NCI-H146 (cell line): Measurements from ENCODE around the gene SFT2D3.

Experiments
- DNase-seq: peaks from one replicate; lab custom pipeline; 2025; lab: John Stamatoyannopoulos, UW

The SFT2D3 gene

DNA sequence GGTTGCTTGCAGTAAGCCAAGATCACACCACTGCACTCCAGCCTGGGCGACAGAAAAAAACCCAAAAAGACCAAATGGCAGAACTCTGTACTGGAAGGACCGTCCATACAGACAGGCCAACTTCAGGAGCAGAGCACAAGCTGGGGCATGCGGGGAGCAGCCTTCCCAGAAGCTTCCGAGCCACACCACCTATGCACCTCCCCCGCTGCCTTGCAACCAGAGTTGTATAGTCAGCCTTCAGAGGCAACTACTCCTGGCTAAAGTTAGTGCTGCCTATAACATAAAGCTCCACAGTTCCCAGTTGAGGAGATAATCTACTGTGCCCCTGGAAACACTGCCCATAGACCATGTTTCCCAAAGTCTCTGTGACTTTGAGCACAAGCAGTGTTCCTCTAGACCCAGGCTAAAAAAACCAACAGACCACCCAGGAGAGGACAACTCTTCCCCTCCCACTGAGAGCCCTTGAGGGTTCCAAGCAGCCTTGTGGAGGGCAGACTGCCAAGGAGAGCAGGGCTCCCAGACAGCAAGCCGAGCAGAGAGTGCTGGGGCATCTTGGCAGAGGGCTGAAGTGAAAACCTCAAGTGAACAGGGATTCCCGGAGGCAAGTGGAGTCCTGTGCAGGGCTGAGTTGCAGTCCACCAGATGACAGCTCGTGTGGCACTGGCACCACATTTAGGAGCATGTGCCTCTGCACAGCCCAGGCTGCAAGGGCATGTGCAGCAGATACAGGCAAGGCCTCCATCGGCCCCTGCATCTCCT lies 6.8 kb downstream of the SFT2D3 start:
- DNase-seq, result no peak

DNA sequence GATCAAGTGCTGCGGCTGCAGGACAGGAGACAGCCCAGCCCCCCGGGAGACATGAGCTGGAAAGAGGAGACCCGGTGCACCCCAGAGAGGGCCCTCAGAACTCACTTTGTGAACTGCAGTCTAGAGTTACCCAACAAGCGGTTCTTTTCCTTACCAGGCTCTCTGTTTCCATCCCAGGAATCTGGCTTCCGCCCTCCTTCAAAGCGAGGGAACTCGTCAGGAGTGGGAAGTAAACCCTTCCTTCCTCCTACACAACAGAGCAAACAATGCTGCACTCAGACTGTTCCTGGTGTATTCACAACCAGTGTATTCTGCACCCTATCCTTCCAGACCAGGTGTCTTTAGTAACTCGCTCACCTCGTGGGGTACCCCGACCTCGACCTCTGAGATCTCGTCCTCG lies 8.0 kb downstream of the SFT2D3 start:
- no peak for DNase-seq

DNA sequence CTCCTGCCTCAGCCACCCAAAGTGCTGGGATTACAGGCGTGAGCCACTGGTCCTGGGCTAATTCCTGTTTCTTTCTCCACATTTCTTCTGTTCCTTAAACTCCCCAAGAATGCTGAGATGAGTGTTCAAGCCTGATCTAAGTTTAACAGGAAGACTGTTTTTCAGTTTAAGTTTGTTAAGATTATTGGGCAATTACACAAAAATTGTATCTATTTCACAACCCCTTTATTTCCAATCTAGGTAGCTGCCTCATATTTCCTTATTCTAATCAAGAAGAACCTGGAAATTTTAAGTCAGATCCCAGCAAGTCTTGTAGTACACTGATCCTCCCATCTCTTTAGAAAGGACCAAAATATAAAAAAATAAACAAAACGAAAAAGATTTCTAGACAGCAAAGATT lies 11.7 kb downstream of the SFT2D3 start:
- DNase-seq, result no peak

DNA sequence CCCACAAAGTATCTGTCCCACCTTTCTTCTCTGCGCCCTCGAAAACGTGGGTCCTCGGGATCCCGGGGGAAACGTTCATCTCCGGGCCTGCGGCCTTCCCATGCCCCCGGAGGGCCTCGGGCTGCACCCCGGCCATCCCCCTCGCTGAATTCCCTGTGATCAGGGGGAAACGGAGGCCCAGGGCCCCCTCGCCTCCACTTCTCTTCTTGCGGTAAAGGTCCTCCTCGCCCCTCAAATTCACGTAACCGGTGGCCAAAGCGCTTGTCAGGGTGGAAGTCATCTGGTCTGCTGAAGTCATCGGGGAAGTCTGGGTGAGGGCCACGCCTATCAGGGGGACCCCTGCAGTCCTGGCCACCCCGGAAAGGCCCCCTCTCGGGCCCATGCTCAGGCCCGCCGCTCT lies 12.3 kb downstream of the SFT2D3 start:
- DNase-seq, result no peak

DNA sequence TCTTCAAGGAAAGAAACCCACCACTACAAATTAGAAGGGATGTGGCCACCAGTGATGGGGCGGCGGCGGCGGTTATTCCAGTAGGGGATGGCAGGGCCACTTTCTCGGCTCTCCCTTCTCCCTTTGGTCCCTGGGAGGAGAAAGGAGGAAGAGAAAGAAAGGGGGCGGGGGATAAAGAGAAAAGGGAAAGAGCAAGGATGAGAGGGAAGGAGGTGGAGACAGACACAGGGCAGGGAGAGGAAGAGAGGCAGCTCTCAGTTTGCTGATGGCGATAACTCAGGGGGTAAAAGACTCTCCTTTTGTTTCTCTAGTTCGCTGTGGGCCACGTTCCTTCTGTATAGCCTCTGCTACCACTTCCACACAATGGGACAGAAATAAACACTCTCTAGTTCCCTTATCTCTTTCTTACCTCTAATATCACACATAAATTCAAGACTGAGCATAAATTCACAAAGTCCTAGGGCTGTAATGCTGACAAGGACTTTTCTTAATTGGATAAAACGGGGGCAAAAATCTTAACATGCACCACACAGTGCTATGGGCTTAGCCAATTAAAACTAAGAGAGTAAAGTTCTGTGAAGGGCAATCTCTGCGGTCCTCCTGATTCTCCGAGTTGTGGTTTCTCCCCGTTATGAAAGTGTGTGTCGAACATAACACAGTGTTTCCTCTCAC lies 14.6 kb downstream of the SFT2D3 start:
- no peak for DNase-seq

DNA sequence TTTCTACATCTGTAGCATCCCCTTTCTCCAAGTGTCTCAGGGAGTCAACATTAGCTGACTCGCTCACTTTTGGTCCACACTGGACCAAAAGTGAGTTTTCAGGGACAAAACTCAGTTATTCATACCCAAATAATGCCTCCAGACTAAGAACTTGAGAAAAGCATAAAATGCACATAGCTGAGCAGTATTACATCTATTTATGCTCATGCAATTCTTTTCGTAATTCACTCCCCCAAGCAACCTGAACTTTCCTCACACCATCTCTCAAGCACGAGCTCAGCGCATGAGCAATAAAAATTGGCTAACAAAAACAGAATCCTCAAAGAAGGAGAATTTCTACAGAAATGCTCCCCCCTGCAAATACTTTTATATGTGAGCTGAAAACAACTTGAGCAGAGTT lies 17.0 kb downstream of the SFT2D3 start:
- DNase-seq, result no peak

DNA sequence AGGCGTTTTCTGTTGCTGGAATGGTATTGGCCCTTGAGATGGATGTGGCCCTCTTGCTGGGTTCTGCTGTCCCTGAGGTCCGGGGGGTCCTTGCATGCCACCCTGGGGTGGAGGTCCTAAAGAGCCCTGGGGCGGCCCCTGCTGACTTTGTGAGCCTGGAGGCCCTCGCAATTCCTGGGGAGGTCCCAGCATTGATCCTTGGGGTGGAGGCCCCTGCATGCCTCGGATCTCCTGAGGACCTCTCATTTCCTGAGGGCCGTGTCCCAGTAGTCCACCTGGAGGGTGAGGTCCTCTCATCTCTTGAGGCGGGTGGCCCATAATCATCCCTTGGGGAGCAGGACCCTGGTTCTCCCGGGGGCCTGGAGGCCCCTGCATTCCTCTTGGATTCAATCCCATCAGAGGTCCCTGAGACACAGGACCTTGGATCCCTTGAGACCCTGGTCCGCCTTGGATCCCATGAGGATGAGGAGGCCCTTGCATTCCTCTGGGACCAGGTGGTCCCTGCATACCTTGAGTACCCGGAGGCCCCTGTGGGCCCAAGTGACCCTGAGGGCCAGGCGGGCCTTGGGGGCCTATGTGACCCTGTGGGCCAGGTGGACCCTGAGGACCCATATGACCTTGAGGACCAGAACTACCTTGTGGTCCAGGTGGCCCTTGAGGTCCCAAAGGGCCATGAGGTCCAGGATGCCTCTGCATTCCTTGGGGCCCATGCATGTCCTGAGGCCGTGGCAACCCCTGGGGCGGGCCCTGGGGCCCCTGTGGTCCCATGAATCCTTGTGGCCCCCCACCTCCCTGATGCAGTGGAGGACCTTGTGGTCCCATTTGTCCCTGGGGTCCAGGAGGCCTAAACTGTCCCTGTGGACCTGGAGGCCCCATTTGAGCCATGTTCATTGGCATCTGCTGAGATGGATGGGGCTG lies 18.3 kb downstream of the SFT2D3 start:
- no peak for DNase-seq

DNA sequence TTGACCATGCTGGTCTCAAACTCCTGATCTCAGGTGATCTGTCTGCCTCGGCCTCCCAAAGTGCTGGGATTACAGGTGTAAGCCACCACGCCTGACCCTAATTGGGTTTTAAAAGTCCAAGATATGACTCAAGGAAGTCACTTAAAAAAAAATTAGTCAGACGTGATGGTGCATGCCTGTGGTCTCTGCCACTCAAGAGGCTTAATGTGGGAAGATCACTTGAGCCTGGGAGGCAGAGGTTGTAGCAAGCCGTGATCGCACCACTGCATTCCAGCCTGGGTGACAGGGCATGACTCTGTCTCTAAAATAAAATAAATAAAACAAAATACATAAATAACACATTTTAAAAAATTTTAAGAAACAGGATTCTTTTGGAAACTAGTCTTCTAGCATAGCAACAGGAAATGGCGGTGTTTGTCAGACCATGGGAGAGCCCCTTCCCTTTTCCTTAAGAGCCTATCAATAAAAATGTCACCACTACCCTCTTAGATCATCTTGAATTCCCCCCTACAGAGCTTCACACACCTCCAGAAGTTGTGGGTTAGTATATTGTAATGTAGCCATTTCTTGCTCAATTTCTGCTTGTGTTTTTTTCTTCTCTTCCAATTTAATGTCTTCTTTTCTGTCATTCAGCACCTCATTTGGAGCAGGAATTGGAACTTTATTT lies 20.1 kb downstream of the SFT2D3 start:
- no peak for DNase-seq

DNA sequence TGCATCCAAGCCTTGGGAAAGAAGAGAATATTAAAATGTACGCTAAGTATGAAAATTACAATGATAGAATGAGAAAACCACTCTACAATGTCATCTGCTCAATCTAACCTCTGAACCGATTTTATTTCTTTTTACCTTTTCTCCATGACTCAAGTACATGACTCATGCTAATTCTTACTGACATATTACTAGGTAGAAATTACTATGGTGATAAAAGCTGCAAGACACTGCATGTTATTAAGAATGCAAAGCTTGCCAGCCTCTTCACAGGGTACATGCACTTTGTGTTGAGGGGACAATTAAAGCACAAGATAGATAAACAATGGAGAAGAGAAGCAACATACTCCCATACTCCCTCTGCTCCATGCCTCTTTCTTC lies 20.7 kb downstream of the SFT2D3 start:
- no peak for DNase-seq

DNA sequence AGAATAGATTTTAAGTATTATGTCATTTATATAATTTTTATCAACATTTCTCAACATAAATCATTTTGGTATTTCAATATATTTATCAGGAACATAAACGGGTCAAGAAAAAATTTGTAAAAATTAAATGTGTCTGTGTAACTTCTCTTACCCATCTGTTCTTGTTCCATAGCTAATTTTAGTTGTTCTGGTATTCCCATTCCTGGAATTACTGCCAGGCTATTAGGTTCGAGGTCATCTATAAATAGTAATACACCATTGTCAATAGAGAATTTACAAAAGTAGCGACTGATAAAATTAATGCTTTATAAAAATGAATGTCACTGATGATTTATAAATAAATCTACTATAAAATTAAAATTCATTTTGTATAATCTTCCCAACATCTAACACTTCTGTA lies 21.5 kb downstream of the SFT2D3 start:
- no peak for DNase-seq

DNA sequence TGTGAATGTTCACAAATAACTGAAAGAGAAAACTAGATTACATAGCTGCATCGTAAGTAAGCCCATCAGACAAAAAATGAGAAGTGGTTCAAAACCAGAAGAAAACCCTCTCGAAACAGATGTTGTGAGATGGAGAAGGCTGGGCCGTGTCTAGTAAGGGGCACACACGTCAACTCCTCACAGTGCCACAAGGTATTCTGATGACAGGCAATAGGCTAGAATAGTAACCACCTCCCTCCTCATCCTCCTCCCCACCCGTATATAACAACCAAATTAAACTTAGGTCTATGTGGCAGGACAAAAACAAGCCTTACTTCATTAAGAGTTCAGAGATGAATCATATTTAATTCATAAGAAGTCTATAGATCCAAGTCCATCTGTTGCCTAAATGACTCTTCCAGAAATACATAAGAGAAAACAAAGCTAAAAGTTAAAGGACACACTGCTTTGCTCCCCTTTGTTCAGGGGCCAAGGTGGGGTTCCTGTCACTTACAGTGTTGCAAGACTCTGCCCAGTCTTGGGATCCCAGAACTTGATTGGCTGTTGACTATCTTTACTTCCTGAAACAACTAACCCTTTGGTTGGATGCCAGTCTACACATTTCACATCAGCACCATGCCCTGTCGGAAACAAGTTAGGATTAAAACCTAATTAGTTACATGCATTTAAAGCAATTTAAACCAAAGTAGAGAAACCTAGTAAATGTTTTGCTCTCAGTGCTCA lies 25.0 kb downstream of the SFT2D3 start:
- DNase-seq, result no peak

DNA sequence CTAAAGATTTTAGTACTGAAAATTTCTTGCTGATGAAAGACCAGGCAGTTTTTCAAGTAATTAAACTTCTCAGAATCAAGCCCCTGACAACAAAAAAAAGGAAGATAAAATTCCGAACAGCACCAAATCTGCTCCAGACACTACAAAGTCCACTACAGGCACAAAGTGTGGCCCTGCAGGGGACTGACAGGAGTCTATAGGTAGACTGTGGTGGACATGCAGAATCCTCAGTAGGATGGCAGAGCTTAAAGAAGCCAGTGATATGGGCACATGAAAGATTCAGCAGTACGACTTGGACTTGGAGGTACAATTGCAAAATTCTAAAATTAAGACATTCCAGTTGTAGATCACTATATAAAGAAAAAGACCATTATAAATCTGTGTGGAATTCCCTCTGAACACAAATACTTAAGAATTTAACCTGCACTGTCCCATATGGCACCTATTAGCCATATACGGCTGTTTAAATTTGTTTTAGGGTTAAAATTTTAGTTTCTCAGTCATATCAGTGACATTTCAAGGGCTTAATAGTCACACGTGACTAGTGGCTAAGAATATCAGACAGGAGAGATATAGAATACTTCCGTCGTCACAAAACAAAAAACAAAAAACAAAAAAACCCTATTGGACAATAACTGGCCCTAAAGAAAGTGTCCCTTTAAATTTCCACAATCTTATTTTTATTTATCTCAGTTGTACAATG lies 32.0 kb downstream of the SFT2D3 start:
- DNase-seq, result no peak

DNA sequence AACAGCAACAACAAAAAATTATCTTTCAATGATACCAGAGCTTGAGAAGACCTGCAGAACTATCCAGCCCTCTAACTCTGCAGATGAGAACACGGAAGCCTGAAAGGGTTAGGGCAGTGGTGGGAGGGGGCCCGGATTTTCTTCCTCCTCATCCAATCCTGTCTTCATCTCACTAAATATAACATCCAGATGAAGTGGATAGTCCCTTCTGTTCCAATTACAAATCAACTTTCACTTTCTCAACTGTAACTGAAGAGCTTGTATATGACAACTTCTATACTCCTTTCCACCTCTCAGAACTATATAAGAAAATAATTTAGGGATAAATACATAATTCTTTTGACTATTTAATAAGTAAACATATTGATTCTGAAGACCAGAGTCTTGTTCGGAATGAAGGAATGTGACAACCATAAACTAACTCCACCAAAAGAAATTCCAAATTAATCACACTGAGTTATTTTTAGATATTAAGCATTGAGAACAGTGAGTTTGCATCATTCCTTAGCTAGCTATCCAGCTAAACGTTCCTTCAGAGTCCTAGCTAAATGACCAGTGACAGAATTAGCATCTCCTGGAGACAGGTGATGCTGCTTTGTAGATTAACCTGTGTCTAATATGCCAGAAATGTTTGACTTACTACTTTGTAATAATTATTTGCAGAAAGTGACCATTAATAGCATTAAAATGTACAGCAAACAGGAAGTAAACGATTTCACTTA lies 32.7 kb downstream of the SFT2D3 start:
- no peak for DNase-seq

DNA sequence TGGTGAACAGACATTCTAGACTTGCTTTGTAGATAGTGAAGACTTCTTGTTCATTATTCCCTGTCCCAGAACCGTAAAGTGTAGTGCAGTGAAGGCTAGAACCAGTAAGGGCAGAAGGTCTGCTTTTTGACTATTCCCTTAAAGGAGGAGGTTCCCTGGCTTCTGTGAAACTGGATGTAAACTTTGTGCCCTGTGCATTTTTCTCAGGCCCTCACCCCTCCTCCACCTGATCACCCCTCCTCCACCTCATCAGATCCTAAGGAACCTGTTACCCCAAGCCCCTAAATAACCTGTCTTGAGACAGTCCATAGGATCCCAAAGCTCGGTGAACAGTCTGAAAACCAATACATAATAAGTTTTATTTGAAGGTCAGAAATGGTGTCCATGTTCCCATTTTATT lies 33.7 kb downstream of the SFT2D3 start:
- no peak for DNase-seq

DNA sequence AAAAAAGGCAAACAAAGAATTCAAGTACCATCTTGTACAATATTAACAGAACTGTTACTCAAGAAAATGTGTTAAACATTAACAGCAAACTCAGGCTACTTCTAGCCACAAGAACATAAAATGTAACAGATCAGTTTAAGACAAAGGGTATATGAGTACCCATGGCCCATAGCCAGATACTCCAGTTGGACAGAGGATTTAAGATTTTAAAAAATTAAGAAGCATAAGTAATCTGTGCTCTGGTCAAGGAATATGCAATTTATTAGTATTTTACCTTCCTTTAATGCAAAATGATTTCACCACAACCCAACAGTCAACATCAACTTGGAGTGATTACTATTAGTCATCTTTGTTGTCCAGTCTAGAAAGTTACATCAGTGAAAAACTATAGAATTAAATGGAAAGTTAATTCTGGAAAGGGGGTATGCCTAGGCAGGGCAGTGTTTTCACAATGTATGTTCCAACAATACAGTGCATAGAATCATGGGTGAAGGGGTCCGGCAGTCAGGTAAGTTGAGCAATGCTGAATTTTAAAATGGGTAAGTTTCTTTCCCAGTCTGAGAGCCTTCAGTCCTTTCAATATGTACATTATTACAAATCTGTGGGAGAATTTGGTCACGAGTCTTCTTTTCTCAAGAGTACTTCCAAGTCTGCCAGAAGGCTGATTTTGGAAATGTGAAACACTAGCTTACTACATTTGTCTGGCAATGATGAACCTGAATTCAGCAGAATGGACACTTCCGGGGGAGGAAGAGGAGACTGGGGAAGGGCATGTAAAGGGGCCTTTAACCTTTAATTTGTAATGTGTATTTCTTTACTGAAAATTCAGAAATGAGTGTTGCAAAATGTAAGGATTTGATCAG lies 34.5 kb downstream of the SFT2D3 start:
- no peak for DNase-seq

DNA sequence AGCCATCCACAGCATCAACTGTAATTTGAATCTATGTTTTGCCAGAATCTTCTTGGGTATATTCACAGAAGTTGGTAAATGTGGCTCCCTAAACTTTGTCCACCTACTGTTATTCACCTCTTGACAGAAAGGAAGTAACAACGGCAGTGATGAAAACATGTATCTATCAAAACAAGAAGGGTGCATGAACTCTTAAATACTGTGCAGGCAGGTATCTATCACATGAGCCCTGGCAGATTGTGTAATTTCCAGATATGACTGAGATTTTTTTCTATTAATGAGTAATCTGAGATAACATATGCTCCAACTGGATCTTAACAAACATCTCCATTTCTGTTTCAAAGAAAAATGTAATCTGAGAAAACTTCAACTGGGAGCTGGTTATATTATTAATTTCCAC lies 36.6 kb downstream of the SFT2D3 start:
- no peak for DNase-seq

DNA sequence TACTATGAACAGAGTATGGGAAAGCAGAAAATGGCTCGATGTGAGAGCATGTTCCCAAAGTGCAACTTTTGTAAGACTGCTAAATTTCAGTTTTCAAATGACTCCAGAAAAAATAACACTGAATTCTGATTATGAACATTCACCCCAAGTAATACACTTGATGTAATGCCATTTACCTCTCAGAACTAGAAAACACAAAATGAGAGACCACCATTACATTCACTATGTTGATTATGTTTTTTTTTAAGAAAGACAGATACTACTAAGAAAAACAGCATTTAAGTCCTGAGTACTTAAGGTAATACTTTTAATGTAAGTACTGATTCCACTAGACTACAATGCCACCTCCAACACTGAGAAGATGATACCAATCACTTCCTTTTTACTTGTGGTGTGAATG lies 38.5 kb downstream of the SFT2D3 start:
- no peak for DNase-seq

DNA sequence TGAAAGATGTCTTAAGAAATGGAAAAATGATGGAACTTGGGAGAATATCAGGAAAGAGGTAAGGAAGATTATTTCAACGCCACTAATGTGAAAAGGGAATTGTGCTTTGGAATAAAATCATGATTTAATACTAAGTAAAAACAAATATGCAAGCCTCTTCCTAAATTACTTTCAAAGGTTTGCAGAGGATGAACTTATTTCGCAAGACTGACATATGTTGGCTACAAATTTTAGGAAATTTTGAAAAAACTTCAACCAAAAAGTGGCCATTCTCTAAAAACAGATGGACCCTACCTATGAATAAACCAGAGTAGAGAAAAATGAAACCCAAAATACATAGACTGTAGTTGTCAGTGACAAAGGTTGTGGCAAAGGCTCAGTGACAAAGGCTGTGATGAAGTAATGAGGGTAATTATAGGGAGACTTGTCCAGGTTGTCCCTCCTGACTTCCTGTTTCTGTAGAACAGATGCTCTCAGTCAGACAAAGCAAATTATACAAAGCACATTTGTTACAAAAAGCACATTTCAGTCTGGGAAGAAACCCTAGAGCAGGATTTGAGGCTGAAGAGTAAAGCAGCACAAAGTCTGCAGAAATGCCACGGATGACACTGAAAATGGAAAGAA lies 39.5 kb downstream of the SFT2D3 start:
- peak; percentile 81 for DNase-seq

DNA sequence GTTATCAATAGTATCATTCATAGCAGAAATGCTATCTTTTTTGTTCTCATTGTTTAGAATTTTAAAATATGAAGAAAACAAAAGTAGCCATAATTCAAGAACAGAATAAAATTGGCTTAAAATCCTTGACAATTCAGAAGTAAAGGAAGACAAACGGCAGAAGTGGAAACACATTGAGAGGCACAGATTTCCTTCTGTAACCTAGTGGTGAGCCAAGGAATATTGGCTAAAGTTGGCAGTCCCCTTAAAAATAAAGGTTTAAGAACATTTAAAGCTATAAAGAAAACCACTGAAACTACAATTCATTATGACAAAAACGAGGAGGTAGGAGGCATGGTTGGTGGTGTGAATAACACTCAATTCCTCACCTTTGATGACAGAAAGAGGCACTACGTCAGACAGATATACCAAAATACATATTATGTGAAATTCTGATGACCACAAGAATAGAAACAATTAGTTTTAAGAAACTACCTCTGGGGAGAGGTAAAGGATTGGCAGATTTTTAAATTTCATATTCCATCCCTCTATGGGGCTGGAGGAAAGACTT lies 42.3 kb downstream of the SFT2D3 start:
- DNase-seq, result no peak
